GM21526 (cell line): ENCODE measurements around the gene GALNT14.

Source experiments
- ATAC-seq: cut with Tn5 transposase; IDR thresholded peaks from one replicate; pipeline ENCODE4 v1.9.1; 2021; ENCODE audit warnings: moderate library complexity; ENCODE audit not compliant: unreplicated experiment, low FRiP score

The GALNT14 gene

DNA sequence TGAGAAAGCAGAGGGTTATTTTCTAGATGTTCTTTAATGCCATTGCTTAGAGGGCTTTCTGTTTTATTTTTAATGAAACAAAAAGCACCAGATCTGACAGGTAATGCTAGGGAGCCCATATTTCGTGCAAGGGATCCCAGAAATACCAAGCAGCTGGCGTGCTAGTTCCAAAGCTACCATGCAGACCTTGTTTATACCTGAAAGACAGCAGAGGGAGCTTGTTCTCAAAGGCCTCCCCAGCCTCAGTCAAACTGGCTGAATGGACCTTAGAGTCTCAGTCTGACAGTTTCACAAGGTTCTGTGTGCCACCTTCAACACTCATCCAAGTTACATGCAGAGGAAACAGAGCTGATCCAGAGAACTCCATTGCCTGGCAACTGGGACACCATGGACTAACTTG, 48.6 kb downstream of the GALNT14 start:
- no peak for ATAC-seq

GRCh38 chr2:31088504-31089195, 49.6 kb downstream of the GALNT14 start:
- no peak for ATAC-seq

DNA sequence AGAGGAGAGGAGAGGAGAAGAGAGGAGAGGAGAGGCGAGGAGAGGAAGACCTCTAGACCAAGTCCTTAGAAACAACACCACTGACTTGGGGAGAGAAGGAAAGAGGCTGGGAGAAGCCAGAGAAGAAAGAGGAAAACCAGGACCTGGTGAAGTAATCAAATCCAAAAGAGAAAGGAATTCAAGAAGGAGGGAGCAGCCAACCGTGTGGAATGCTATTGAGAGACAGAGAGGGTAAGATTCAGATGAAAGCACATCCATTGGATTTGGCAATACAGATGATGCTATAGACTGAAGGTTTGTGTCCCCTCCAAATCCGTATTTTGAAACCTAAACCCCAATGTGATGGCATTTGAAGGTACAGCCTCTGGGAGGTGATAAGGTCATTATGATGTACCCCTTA, 50.7 kb downstream of the GALNT14 start:
- no peak for ATAC-seq

DNA sequence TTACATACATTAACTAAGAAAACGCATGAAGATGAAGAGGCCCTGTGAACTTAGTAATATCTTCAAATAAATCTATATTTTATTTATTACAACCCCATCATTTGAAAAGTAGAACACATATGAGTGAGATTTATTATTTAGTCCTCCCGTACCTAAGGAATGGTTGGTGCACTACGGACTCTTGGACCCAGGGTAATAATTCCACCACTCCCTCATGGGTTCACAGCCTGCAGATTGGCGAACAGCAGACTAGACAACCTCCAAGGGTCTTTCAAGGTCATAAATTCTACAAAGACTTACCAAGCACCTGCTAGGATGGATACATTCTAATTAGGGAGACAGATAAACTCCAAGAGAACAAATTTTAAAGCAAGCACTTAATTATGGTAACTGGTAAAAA, 51.6 kb downstream of the GALNT14 start:
- no peak for ATAC-seq

- no peak for ATAC-seq
Measured at GRCh38 chr2:31083234-31083993, 54.8 kb downstream of the GALNT14 start.

DNA sequence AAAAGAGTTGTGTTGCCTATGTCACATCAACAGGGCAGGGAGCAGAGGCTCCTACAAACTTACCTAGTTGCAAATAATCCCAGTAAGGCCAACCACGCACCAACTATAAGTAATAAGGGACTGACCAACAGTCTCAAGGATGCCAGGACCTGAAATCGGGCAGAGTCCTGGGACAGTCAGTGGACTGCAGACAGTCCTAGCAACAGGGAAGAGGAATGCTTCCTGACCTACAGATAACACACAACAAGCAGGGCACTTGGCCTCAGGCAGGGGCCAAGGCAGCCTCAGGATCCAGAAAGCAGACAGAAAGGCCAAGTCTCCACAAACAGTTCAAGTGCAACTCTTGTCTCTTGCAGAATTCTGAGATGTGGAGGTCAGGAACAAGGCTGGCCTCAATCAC, 56.2 kb downstream of the GALNT14 start:
- no peak for ATAC-seq

DNA sequence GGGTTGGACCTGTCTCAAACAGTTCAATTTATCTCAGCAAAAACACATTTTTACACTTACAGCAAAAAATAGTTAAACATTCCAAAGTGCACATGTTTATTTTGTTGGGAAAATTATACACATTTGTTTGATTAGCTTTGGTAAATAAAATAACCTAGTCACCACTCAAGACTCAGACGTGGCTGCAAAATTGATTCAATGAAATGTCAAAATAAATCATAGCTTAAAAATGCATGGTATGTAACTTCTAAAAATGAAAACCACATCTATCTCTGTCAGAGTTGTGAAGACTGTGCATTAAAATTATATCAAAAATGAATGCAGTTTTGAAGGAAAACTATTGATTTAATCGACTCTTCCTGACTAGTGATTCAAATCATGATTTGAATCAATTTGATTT, 56.7 kb downstream of the GALNT14 start:
- no peak for ATAC-seq

DNA sequence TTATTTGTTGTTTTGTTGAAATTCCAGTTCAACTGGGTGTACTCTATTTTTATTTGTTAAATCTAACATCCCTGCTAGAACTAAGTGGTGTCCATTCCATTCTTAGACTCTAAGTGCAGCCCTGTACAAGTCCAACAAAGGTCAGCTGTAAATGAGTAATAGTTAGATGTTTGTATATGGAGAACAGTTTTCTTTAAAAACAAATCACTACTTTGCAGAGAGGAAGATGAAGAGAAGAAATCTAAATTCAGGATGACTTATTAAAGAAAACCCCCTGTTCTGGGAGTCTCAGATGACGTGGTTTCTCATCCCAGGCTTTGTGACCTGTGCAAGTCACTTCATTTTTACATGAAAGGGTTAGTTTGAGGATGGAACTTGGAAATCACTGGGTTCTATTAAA, 57.9 kb downstream of the GALNT14 start:
- ATAC-seq = no peak

GRCh38 chr2:31079665-31080064, 58.6 kb downstream of the GALNT14 start:
- no peak for ATAC-seq

- ATAC-seq = no peak
Measured at GRCh38 chr2:31078579-31079105, 59.6 kb downstream of the GALNT14 start.

- ATAC-seq = no peak
Measured at GRCh38 chr2:31078011-31078410, 60.2 kb downstream of the GALNT14 start.

DNA sequence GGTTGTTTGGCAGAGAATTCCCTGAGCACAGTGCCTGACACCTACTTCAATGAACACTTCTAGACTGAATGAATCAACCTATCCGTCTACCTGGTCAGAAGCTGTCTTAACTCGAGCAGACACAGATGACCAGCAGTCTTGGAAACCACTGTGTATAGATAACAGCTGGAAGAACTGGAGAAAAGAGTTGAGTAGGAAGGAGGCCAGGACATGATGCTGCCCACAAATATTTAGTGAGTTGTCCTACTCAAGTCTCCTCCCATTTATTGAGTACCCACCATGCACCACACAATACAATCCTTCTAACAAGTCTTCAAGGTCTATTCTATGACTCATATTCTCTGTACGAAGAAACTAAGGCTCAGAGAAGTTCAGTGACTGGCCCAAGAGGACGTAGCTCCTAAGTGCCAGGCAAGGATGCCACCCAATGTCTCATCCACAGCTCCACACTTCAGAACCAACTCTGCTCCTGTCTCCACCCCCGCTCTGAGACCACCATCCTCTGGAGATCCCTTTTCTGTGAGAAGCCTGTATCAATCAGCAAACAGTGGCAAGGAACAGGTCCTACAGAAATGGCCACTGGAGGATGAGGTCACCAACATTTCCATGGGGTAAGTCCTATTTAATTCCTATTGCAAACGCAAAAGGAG, 62.2 kb downstream of the GALNT14 start:
- no peak for ATAC-seq

GRCh38 chr2:31075431-31075830, 62.8 kb downstream of the GALNT14 start:
- no peak for ATAC-seq

GRCh38 chr2:31071741-31072140, 66.5 kb downstream of the GALNT14 start:
- ATAC-seq = no peak

GRCh38 chr2:31070339-31071125, 67.7 kb downstream of the GALNT14 start:
- no peak for ATAC-seq

DNA sequence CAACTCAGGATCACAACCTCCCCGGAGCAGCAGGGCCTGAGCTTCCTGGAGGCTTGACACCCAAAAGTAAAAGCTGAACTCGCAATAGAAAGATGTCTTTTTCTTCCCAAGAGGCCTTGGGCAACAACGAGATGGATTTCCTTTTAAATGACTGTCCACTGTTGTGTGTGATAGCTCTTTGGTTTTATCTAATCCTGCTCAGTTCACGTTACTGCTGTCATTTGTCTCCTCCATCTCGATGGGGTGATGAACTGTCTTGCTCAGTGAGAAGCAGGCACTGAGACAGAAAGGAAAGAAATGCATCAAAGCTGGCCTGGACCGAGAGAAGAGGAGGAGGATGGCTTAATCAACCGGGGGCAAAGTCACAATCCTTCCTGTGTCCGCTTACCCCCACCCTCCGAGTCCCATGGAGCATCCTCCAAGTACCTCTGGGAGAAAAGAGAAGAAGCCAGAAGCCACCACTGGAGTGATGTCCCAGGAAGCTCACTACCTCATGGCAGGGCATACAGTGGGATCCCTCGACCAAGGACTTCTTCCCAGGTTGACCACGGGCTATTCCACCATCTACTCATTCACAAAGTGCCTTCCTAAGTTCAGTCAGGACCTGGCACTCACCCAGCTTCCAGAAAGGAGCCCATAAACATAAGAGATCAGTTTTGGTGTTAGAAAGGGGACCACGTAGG, 68.5 kb downstream of the GALNT14 start:
- ATAC-seq = no peak

DNA sequence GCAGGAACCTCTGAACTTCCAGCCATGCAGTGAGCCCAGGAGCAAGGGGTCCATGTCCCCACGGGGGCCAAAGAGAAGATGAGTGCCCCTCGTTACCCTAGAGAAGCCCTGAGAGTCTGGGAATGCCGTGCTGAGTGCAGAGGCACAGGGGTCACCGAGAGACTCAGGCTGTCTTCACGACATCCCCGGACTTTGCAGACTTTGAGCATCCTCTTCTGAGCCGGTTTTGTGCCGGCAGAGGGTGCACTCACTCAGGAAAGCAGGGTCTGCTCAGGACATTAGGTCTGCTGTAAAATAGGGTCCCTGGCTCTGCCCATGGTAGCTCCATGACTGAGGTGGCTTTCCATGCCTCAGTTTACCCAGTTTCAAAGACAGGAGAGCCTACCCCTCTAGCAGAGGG, 71.0 kb downstream of the GALNT14 start:
- ATAC-seq = no peak

- ATAC-seq = no peak
Measured at GRCh38 chr2:31066551-31066950, 71.7 kb downstream of the GALNT14 start.

- ATAC-seq = no peak
Measured at GRCh38 chr2:31066086-31066485, 72.2 kb downstream of the GALNT14 start.

DNA sequence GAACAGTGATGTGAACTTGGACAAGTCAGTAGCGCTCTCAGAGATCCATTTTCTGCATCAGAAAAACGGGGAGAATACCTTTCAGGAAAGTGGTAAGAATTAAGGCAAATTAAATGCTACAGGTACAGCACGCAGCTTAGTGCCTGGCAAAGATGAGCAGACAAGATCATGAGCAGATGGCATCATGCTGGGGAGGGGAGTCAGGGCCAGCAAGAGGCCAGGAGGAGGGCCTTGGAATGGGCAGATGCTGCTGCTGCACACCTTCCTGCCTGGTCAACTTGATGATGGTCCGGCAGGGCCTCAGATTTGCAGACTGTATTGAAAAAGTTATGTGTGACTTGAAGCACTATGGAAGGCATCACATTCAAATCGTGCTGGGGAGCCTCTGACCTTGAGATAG, 72.9 kb downstream of the GALNT14 start:
- ATAC-seq = no peak
